ENCODE results near the gene PTPRT. TPM values are rescaled to one million over a fixed set of nuclear protein-coding genes. Genes with fewer than 3 reads are reported as not detected.

PTPRT gene
- total and polyA plus RNA-seq, 2 donors = 0.09 to 1.9 TPM

- Histone ChIP-seq H3K4me3 (ENCODE audit: low read depth, low read length) (no peak overlapping the region), H3K36me3 (ENCODE audit: insufficient read depth) (no peaks in the 10 kb centered on the region), H3K4me1 (ENCODE audit: insufficient read depth) (no peaks in the 10 kb centered on the region), H3K27ac (ENCODE audit: low read depth) (no peak overlapping the region)
- 70% methylated on average over 1 of the region's 1 CpG for WGBS
- no peak for DNase-seq (ENCODE audit: extremely low spot score)
Measured at GRCh38 chr20:42524058-42524457, 665.6 kb downstream of the PTPRT start.

GRCh38 chr20:42516692-42517091 is 673.0 kb downstream of the PTPRT start:
- Histone ChIP-seq H3K36me3 (ENCODE audit: insufficient read depth) (no peaks in the 10 kb centered on the region), H3K27ac (ENCODE audit: low read depth) (no peak overlapping the region), H3K4me1 (ENCODE audit: insufficient read depth) (no peaks in the 10 kb centered on the region), H3K4me3 (ENCODE audit: low read depth, low read length) (no peak overlapping the region)
- DNase-seq (ENCODE audit: extremely low spot score) = no peak
- WGBS = 61% methylated on average over 3 of the region's 3 CpGs

GRCh38 chr20:42510686-42511085 is 679.0 kb downstream of the PTPRT start:
- Histone ChIP-seq H3K4me3 (ENCODE audit: low read depth, low read length) (no peak overlapping the region), H3K4me1 (ENCODE audit: insufficient read depth) (no peaks in the 10 kb centered on the region), H3K27ac (ENCODE audit: low read depth) (no peak overlapping the region), H3K36me3 (ENCODE audit: insufficient read depth) (no peaks in the 10 kb centered on the region)
- DNase-seq (ENCODE audit: extremely low spot score) = no peak
- 69% methylated on average over 4 of the region's 4 CpGs for WGBS

GRCh38 chr20:42507874-42508273 is 681.8 kb downstream of the PTPRT start:
- Histone ChIP-seq H3K4me3 (ENCODE audit: low read depth, low read length) (no peak overlapping the region), H3K4me1 (ENCODE audit: insufficient read depth) (no peaks in the 10 kb centered on the region), H3K27ac (ENCODE audit: low read depth) (no peak overlapping the region), H3K36me3 (ENCODE audit: insufficient read depth) (no peaks in the 10 kb centered on the region)
- no peak for DNase-seq (ENCODE audit: extremely low spot score)
- 79% methylated on average over 3 of the region's 3 CpGs for WGBS

- H3K27ac ChIP-seq (ENCODE audit: low read depth) = no peak overlapping the region
- DNase-seq (ENCODE audit: extremely low spot score) = no peak
- H3K36me3 ChIP-seq (ENCODE audit: insufficient read depth) = no peaks in the 10 kb centered on the region
- no peaks in the 10 kb centered on the region for H3K4me1 ChIP-seq (ENCODE audit: insufficient read depth)
- 88% methylated on average over 2 of the region's 2 CpGs for WGBS
- H3K4me3 ChIP-seq (ENCODE audit: low read depth, low read length) = no peak overlapping the region
Measured at GRCh38 chr20:42506397-42506796, 683.3 kb downstream of the PTPRT start.

- Histone ChIP-seq H3K4me3 (ENCODE audit: low read depth, low read length) (no peak overlapping the region), H3K27ac (ENCODE audit: low read depth) (no peak overlapping the region), H3K4me1 (ENCODE audit: insufficient read depth) (no peaks in the 10 kb centered on the region), H3K36me3 (ENCODE audit: insufficient read depth) (no peaks in the 10 kb centered on the region)
- no peak for DNase-seq (ENCODE audit: extremely low spot score)
Measured at GRCh38 chr20:42502591-42502990, 687.1 kb downstream of the PTPRT start.

GRCh38 chr20:42496595-42496994 is 693.1 kb downstream of the PTPRT start:
- no peaks in the 10 kb centered on the region for H3K4me1 ChIP-seq (ENCODE audit: insufficient read depth)
- no peaks in the 10 kb centered on the region for H3K36me3 ChIP-seq (ENCODE audit: insufficient read depth)
- DNase-seq (ENCODE audit: extremely low spot score) = no peak
- WGBS = 39% methylated on average over 5 of the region's 5 CpGs
- no peak overlapping the region for H3K27ac ChIP-seq (ENCODE audit: low read depth)
- no peak overlapping the region for H3K4me3 ChIP-seq (ENCODE audit: low read depth, low read length)

- 87% methylated on average over 4 of the region's 4 CpGs for WGBS
- Histone ChIP-seq H3K36me3 (ENCODE audit: insufficient read depth) (no peaks in the 10 kb centered on the region), H3K4me3 (ENCODE audit: low read depth, low read length) (no peak overlapping the region), H3K27ac (ENCODE audit: low read depth) (no peak overlapping the region), H3K4me1 (ENCODE audit: insufficient read depth) (no peaks in the 10 kb centered on the region)
- DNase-seq (ENCODE audit: extremely low spot score) = no peak
Measured at GRCh38 chr20:42494290-42494689, 695.4 kb downstream of the PTPRT start.

GRCh38 chr20:42493001-42493400 is 696.7 kb downstream of the PTPRT start:
- DNase-seq (ENCODE audit: extremely low spot score) = no peak
- Histone ChIP-seq H3K27ac (ENCODE audit: low read depth) (no peak overlapping the region), H3K4me1 (ENCODE audit: insufficient read depth) (no peaks in the 10 kb centered on the region), H3K36me3 (ENCODE audit: insufficient read depth) (no peaks in the 10 kb centered on the region), H3K4me3 (ENCODE audit: low read depth, low read length) (no peak overlapping the region)

- no peaks in the 10 kb centered on the region for H3K4me1 ChIP-seq (ENCODE audit: insufficient read depth)
- DNase-seq (ENCODE audit: extremely low spot score) = no peak
- WGBS = 54% methylated on average over 2 of the region's 2 CpGs
- H3K27ac ChIP-seq (ENCODE audit: low read depth) = no peak overlapping the region
- H3K4me3 ChIP-seq (ENCODE audit: low read depth, low read length) = no peak overlapping the region
- H3K36me3 ChIP-seq (ENCODE audit: insufficient read depth) = no peaks in the 10 kb centered on the region
Measured at GRCh38 chr20:42492290-42492689, 697.4 kb downstream of the PTPRT start.

GRCh38 chr20:42485556-42485955 is 704.1 kb downstream of the PTPRT start:
- H3K36me3 ChIP-seq (ENCODE audit: insufficient read depth) = no peaks in the 10 kb centered on the region
- H3K4me3 ChIP-seq (ENCODE audit: low read depth, low read length) = no peak overlapping the region
- no peaks in the 10 kb centered on the region for H3K4me1 ChIP-seq (ENCODE audit: insufficient read depth)
- WGBS = 86% methylated on average over 2 of the region's 2 CpGs
- no peak overlapping the region for H3K27ac ChIP-seq (ENCODE audit: low read depth)
- no peak for DNase-seq (ENCODE audit: extremely low spot score)

GRCh38 chr20:42484790-42485375 is 704.8 kb downstream of the PTPRT start:
- WGBS = 72% methylated on average over 5 of the region's 5 CpGs
- no peak overlapping the region for H3K4me3 ChIP-seq (ENCODE audit: low read depth, low read length)
- no peaks in the 10 kb centered on the region for H3K4me1 ChIP-seq (ENCODE audit: insufficient read depth)
- no peak for DNase-seq (ENCODE audit: extremely low spot score)
- no peak overlapping the region for H3K27ac ChIP-seq (ENCODE audit: low read depth)
- H3K36me3 ChIP-seq (ENCODE audit: insufficient read depth) = no peaks in the 10 kb centered on the region

- WGBS = 42% methylated on average over 3 of the region's 3 CpGs
- Histone ChIP-seq H3K4me3 (ENCODE audit: low read depth, low read length) (no peak overlapping the region), H3K36me3 (ENCODE audit: insufficient read depth) (no peaks in the 10 kb centered on the region), H3K4me1 (ENCODE audit: insufficient read depth) (no peaks in the 10 kb centered on the region), H3K27ac (ENCODE audit: low read depth) (no peak overlapping the region)
- DNase-seq (ENCODE audit: extremely low spot score) = no peak
Measured at GRCh38 chr20:42484335-42484734, 705.4 kb downstream of the PTPRT start.

- no peak for DNase-seq (ENCODE audit: extremely low spot score)
- Histone ChIP-seq H3K36me3 (ENCODE audit: insufficient read depth) (no peaks in the 10 kb centered on the region), H3K4me3 (ENCODE audit: low read depth, low read length) (no peak overlapping the region), H3K4me1 (ENCODE audit: insufficient read depth) (no peaks in the 10 kb centered on the region), H3K27ac (ENCODE audit: low read depth) (no peak overlapping the region)
- 41% methylated on average over 6 of the region's 6 CpGs for WGBS
Measured at GRCh38 chr20:42483730-42484303, 705.9 kb downstream of the PTPRT start.

- Histone ChIP-seq H3K36me3 (ENCODE audit: insufficient read depth) (no peaks in the 10 kb centered on the region), H3K4me3 (ENCODE audit: low read depth, low read length) (no peak overlapping the region), H3K4me1 (ENCODE audit: insufficient read depth) (no peaks in the 10 kb centered on the region), H3K27ac (ENCODE audit: low read depth) (no peak overlapping the region)
- no peak for DNase-seq (ENCODE audit: extremely low spot score)
- WGBS = 90% methylated on average over 3 of the region's 3 CpGs
Measured at GRCh38 chr20:42482808-42483207, 706.9 kb downstream of the PTPRT start.

Data from urinary bladder (tissue), 4 donors.